Fibroblast of gingiva (primary cell): ENCODE data around the gene LILRA5.
"Not testable (repeated sequence)": the region's sequence is repeated elsewhere in the genome, so short reads cannot be mapped to it uniquely, and the experiment has no call there.

Source experiments
- DNase-seq: peaks from one replicate; pipeline ENCODE4 v3.0.0-alpha.2; 2011; ENCODE audit warnings: low read depth

The LILRA5 gene

DNA sequence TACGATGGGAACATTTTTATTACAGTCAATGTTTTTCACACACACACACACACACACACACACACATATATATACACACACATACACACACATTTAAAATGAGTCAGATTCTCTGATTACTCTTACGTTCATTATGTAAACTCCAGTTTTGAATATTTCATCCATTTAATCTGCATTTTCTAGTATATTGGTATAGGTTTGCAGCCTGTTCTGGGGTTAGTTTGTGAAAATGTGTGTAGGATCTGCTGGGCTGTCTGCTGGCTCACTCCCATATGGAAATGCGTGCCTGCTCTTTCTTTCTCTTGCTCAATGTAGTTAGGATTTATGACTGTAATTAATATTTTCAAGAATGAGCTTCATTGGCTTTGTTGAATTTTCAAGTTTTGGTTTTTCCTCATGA, 39.1 kb downstream of the LILRA5 start:
- no peak for DNase-seq

DNA sequence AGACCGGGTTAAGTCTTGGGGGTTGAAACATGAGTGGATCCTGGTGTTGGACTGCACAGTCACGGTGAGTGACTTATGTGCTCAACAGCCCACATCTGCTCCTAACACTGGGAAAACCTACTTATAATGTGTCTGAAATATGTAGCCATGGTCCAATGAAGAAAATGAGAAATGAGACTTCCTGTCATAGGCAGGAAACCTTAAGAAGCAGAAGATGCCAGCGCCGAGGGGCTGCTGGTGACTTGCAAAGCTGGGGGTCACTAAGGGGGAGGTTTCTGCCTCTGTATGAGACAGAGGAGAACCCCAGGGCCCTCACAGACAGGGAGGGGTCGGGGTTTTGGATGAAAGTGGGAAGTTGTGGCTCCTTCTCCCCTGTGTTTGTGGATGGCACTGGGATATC, 40.8 kb downstream of the LILRA5 start:
- not testable (repeated sequence) for DNase-seq

DNA sequence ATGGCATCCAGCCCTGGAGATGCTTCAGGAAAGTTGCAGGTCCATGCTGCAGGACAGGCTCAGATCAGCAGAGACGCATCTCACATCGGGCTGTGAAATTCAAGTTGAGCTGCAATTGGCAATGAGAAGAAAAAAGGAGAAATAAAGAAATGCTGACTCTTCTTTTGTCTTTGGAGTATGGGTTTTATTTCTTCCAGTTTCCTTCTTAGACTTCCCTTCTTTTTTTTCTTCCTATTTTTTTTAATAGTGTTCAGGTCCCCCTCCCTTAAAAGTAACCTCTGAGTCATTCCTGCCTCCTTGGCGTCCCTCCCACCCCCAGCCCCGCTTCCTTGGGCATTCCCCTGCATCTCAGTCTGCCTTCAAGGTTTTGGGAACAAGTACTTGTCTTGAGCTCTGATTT, 41.4 kb downstream of the LILRA5 start:
- DNase-seq = not testable (repeated sequence)

DNA sequence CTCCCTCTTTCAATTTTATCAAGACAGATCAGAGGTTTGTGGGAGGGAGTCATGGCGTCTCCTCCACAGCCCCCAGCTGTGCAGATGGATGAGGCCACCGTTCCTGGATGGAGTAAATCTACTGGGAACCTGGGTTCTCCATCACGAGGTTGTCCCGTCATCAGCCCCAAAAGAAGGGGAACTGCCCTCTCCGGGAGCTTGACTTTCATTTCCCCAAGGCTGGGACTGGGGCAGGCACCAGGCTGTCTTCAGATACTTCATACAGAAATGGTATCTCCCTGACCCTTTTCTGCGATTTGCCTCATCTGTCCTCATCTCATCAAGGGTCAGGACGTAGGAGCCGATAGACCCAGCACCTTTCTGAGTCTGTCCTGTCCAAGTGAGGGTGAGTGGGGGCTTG, 41.9 kb downstream of the LILRA5 start:
- no peak for DNase-seq

DNA sequence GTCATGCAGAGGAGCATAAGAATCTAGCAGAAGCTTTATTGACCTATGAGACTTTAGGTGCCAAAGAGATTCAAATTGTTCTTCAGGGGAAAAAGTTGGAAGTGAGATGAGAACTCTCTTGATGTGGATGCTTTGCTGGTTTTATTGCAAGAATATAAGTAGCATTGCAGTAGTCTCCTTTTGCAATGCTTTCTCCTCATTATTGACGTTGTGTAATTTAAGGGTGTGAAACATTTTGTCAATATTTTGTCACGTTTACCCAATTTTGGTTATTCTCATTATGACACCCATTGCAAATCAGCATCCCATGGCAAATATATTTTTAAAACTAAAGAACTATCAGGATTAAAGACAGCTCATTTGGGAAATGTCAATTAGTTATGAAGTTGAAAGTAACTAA, 44.0 kb downstream of the LILRA5 start:
- DNase-seq = no peak

- DNase-seq = peak; percentile 30
Observed at GRCh38 chr19:54266133-54266532, 46.8 kb downstream of the LILRA5 start.

DNA sequence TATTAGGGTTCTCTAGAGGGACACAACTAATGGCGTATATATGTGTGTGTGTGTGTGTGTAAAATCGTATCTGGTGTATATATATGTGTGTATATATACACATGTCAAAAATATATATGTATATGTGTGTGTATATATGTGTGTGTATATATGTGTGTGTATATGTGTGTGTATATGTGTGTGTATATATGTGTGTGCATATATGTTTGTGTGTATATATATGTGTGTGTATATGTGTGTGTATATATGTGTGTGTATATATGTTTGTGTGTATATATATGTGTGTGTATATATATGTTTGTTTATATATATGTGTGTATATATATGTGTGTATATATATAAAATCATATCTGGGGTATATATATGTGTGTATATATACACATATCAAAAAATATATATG, 50.5 kb downstream of the LILRA5 start:
- DNase-seq = no peak

DNA sequence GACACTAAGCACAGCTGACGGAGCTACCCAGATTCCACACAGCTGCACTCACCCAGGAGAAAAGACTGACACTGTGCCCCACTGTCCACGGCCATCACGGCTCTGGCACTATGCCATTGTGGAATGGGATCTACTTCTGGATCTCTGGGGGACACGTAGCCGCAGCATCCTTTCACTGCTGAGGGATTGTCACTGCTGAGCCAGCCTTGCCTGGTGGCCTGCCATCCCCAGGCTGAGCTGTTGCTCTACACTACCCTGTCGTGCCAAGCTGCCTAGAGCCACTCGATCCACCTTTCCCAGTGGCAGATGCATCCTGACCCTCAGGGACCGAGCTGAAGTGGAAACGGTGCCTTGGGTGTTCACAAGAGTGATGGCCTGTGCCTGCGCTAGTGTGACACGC, 50.9 kb downstream of the LILRA5 start:
- no peak for DNase-seq

- DNase-seq = no peak
Observed at GRCh38 chr19:54257116-54257480, 55.9 kb downstream of the LILRA5 start, which contains the start of gene LILRB5. Gene LILRB5 (minus strand): TSS chr19:54257273. CDS start chr19:54257193, 80 bp downstream.
